AML-193 (cell line): ENCODE results near the gene NFKBIL1.

Experiments
- DNase-seq, 2 experiments: peaks; one replicate each; lab custom pipeline; 2025; lab: John Stamatoyannopoulos, UW

NFKBIL1 gene

GRCh38 chr6:31534521-31535040 lies 12.8 kb upstream of the NFKBIL1 start:
- no peak for DNase-seq

DNA sequence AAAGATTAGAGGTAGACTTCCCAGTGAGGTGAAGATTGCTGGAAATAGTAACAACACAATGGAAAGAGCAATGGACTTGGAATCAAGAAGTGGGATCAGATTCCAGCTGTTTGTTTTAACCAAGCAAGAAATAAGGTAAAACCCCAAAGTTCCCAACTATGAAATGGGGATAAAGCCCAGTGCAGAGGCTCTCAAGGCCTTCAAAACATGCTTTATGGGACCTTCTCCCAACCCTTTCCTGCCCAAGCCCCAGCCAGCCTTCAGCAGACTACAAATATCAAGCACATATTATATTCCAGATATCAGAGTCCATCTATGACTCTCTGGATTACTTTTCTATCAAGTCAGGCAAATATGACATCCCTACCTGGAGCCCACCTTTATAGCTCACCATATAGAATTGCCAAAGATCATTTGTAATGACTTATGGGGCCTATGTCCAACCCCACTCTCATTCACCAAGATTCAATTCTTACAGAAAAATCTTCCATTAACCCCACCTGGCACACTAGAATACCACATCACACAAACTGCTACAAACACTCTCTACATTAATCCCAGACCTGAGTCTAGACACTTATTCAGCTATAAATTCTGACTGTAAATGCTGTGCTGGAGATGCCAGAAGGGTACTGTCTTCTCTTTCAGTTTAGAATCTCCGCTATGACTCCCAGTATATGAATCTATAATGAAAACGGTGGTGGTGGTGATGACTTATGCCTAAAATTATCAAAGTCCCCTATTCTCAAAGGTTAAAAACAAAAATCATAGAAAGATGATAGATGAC lies 11.7 kb upstream of the NFKBIL1 start:
- no peak for DNase-seq

DNA sequence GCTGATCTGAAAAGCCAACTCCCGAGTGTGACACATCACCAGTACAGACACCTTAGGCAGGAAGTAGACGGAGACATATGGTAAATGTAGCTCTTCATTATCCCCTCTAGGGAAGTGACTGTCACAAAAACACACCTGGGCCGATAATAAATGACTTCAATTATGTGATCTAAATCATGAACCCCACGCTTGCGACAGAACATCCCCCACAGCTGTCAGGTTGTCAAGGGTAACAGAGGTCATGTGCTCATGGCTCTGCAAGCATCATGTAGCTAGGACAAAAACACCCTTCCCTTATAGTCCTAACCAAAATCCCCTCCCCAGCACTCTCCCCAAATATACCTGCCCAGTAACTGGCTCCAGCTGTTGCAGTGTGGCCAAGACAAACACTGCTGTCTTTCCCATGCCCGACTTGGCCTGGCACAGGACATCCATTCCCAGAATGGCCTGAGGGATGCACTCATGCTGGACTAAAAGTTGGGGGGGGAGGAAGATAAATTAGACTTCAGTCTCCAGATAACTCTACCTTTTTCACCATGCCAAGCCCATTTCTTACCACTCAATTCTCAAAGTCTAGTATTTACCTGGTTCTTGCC lies 8.5 kb upstream of the NFKBIL1 start:
- DNase-seq, result no peak

GRCh38 chr6:31540640-31541039 lies 6.8 kb upstream of the NFKBIL1 start:
- no peak for DNase-seq

GRCh38 chr6:31541059-31541657 lies 6.2 kb upstream of the NFKBIL1 start:
- DNase-seq, result peak; percentile 60 to 76

- peak; percentile 97 to 99 for DNase-seq
These were observed 5.5 kb upstream of the NFKBIL1 start, which contains the start of gene DDX39B for GRCh38 chr6:31541658-31542521. DDX39B (minus strand) TSS chr6:31542003; CDS start chr6:31540532, 1,471 bp downstream.

- DNase-seq, result no peak
These were observed 3.8 kb upstream of the NFKBIL1 start for GRCh38 chr6:31543639-31544038.

- DNase-seq, result no peak
These were observed 2.7 kb upstream of the NFKBIL1 start for GRCh38 chr6:31544676-31545075.

DNA sequence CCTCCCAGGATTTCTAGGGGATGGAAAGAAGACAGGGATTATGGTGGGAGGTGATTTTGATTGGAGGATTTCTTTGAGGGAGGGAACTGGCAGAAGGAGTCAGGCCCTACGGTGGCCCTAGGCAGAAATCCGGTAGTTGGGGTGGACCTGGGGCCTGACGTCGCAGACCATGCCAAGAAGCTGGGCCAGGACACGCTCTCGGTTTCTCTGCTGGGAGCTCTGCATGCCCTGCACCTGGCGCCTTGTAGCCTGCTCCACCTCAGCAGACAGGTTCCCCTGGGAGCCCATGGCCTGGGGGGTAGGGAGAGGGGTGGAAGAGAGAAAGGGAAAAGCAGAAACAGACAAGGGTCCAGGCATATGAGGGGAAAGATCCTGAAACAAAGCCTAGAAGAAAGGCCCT lies 2.1 kb upstream of the NFKBIL1 start:
- no peak for DNase-seq

GRCh38 chr6:31546339-31546957 lies 960 bp upstream of the NFKBIL1 start, which contains the start of gene ATP6V1G2:
ATP6V1G2 (minus strand) TSS chr6:31546608; CDS start chr6:31546559, 49 bp downstream.
- DNase-seq, result peak; percentile 93

DNA sequence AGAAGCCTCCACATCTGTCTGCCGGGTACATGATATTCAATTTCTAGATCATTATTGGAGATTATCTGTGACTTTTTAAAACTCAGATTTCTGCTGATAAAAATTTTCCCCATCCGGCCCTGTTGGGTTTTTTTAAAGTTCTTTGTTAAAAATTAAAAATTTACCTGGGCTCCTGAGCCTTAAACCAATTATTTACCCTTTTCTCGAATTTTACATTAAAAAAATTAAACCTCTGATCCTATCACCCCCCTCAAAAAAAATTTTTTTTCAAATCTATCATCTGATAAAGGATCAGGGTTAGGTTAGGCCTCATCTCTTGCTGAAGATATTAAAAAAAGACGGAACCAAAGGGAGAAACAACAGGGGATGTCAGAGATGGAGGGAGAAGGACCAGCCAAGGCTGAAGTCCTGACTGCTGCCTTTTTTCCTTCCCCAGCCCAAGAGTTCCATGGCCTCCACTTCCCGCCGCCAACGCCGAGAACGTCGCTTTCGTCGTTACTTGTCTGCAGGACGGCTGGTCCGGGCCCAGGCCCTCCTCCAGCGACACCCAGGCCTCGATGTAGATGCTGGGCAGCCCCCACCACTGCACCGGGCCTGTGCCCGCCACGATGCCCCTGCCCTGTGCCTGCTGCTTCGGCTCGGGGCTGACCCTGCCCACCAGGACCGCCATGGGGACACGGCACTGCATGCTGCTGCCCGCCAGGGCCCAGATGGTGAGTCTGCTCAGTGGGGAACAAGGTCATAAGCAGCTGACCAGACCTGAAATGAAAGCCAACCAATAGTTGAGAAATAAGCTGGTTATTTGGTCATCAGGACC lies 527 bp downstream of the NFKBIL1 start:
- DNase-seq, result no peak

- DNase-seq, result no peak
These were observed 1.1 kb downstream of the NFKBIL1 start for GRCh38 chr6:31548544-31548873.

DNA sequence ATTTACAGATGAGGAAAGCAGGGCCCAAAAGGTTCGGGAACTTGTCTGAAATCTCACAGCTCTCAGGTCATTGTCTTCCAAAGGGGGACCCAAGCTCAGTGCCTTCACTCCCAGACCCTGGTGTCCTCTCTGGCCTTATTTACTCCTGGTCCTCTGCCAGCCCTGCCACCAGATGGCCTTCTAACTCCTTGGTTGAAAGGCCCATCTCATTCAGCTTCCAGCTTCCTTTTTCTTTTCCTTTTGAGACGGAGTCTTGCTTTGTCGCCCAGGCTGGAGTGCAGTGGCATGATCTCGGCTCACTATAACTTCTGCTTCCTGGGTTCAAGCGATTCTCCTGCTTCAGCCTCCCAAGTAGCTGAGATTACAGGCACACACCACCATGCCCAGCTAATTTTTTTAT lies 4.0 kb downstream of the NFKBIL1 start:
- peak; percentile 91 to 93 for DNase-seq

DNA sequence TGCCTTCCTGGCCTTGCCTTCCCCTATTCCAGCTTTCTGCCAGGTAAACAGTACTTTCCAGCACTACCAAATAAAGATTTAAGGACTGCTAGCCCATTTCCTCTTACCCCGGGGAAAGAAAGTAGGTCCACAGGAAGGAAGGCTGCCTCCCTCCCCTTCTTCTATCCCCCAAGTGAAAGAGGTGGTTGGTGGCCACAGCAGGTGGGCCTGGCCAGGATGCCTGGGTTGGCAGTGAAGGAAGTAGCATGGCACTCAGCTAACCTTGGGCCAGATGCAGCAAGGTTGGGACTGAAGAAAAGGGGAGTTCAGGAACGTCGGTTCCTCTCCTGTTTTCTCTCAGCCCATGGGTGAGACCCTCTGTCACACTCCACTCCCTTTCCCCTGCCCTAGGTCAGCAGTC lies 8.9 kb downstream of the NFKBIL1 start:
- DNase-seq, result no peak

GRCh38 chr6:31557443-31558317 lies 10.3 kb downstream of the NFKBIL1 start:
- DNase-seq, result no peak

- DNase-seq, result no peak
These were observed 10.9 kb downstream of the NFKBIL1 start for GRCh38 chr6:31558318-31558625.

DNA sequence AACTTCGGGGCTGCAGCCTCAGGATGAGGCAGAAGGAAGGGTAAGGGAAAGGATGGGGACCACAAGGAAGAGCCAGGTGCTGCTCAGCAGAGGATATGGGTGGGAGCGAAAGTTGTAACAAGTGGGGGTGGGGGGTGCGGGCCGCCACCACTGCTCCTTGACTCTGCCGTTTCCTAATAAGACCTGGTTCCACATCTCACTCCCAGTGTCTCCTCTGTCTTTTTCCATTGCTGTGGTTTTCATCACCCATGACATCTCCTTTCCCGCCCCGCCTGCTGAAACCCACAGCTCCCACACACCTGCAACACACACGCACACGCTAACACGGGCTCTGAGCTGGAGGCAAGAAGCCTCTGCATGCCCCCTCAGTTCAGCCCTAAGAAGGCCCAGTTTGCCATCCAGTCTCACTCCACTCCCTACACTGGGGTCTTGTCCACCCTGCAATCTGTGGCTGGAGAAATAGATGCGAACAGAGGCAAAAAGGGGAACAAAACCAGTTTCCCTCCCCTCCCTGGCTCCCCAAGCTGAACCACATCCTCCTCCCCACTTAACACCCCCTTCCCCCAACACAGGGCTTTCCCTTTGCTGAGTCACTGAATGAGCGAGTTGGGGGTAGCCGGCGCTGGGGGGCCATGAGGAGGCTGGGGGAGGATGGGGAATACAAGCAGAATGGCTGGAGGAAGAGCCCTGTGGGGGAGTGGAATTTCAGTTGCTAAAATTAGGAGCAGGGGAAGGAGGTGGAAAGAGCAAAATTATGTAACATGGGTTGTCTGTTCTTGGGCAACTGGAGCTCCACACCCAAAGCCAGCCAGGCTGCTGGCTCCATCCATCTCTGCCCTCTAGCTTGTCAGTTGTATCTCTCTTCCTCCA lies 11.5 kb downstream of the NFKBIL1 start:
- DNase-seq, result peak; percentile 99 to 100

DNA sequence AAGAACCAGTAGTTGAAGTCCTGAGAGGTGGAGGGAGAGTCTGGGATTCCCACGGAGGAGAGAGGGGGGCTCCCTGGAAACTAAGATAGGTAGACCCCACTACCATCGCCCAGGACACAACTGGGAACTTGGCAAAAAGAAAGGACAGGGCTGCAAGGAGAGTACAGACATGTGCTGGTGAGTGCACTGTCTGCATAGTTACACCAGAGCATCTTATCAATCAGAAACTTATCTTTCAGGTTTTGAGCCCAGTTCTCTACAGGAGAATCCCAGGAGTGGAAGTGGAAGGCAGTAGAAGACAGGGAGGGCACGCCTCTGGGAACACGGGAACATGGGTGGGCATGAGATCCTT lies 12.2 kb downstream of the NFKBIL1 start:
- DNase-seq, result no peak
